B cell (primary cell): ENCODE data around the gene ALAS2.

Source experiments
- EZH2 ChIP-seq: IDR thresholded peaks from 2 replicates; pipeline ENCODE4 v1.6.1; 2012; ENCODE audit warnings: borderline replicate concordance, low read depth, mild to moderate bottlenecking, moderate library complexity, low read length; ENCODE audit not compliant: insufficient read depth, poor library complexity, severe bottlenecking
- TF ChIP-seq, protein P1 (sequence below): fragments of 200-600 bp; IDR thresholded peaks from one replicate; pipeline ENCODE4 v1.8.0; 2022; ENCODE audit warnings: antibody characterized with exemption, mild to moderate bottlenecking

DNA sequence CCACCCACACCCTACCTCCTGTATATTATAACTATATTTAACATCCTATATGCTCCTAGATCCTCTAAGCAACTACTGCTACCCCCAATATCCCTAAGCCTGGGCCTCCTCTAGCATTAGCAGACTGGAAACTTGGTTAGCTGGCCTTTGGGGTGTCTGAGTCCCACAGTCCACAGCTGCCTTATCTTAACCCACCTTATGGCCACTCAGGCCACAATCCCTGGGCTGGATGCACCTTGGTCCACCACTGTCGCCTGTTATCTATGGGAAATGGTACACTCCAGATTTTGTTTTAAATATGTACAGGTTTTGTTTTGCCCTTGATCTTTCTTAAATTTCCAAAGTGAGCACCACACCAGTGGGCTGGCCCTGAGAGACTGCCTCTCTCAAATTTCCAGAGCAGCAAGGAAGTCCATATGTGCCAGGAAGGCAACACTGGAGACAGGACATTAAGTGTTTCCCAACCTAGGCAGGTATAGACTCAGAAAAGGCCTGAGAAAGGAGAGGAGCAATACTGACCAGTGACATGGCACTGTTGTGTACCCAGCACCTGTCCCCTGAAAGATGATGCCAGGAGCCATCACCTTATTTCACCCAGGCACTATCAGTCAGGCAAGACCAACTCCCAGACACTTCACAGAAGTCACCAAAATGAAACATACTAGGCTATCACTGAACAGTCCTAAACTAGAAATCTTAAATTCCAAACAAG is 37.7 kb downstream of the ALAS2 start:
- TF ChIP-seq, protein P1, sequence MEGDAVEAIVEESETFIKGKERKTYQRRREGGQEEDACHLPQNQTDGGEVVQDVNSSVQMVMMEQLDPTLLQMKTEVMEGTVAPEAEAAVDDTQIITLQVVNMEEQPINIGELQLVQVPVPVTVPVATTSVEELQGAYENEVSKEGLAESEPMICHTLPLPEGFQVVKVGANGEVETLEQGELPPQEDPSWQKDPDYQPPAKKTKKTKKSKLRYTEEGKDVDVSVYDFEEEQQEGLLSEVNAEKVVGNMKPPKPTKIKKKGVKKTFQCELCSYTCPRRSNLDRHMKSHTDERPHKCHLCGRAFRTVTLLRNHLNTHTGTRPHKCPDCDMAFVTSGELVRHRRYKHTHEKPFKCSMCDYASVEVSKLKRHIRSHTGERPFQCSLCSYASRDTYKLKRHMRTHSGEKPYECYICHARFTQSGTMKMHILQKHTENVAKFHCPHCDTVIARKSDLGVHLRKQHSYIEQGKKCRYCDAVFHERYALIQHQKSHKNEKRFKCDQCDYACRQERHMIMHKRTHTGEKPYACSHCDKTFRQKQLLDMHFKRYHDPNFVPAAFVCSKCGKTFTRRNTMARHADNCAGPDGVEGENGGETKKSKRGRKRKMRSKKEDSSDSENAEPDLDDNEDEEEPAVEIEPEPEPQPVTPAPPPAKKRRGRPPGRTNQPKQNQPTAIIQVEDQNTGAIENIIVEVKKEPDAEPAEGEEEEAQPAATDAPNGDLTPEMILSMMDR, result no peak
- TF ChIP-seq EZH2, result no peak
